Body of pancreas (tissue), 4 donors: Measurements from ENCODE around the gene ZC3H13.

Experiments used
- CTCF ChIP-seq, 7 experiments: fragments of 450-650 bp in 4 of 7; fragments of 200-600 bp in 3 of 7; sonication (generic) in 3 of 7; IDR thresholded peaks; one replicate each; pipeline ENCODE4 v1.5.1; 2016 to 2019; ENCODE audit warnings: antibody characterized with exemption in 7 of 7
- POLR2A ChIP-seq, 3 donors: fragments of 450-650 bp; IDR thresholded peaks; one replicate each; pipeline ENCODE4 v1.6.1; 2016; ENCODE audit warnings: antibody characterized with exemption in 3 of 3, mild to moderate bottlenecking in 2 of 3

DNA sequence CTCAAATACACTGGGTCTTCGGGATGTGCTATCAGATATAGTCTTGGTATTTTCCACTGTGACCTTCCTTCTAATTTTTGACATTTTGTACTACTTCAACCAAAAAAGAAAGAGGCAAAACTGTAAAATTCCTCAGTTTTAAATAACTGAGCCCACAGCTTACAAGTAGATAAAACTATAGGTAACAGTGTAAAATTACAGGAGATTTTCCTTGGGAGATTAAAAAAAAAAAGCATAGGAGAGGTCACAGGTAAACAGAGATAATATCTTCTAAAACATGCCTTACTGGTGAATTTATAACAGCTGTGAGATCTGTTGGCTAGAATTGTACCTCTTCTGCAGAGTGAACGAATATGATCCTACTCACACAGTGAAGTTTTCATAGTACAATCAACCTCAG, 7.1 kb downstream of the ZC3H13 start:
- TF ChIP-seq CTCF (IDR thresholded peaks at IDR 0.05) = no peak
- no peak for TF ChIP-seq POLR2A (IDR thresholded peaks at IDR 0.05)
